Fibroblast of lung (primary cell): ENCODE data around the gene TMEM92. TPM values are rescaled to one million over a fixed set of nuclear protein-coding genes. Genes with fewer than 3 reads are reported as not detected.

ENCODE experiments used
- DNase-seq, 2 donors: peaks; one replicate each; pipeline versions ENCODE4 v3.0.0 to v3.0.0-alpha.2; 2010; ENCODE audit warnings: low read depth in 2 of 2
- H2AFZ ChIP-seq: 2 replicates; pipeline ENCODE4 v1.5.1; 2012; ENCODE audit warnings: low read length, control low read depth, inconsistent platforms
- H3K27ac ChIP-seq: 2 replicates; pipeline ENCODE4 v1.5.1; 2011; ENCODE audit warnings: low read length, control low read depth; ENCODE audit not compliant: insufficient read depth
- H3K27me3 ChIP-seq: 2 replicates; pipeline ENCODE4 v1.5.1; 2011; ENCODE audit warnings: mild to moderate bottlenecking, low read length; ENCODE audit not compliant: control insufficient read depth, insufficient read depth
- H3K36me3 ChIP-seq: 2 replicates; pipeline ENCODE4 v1.5.1; 2011; ENCODE audit warnings: low read length; ENCODE audit not compliant: control insufficient read depth, insufficient read depth
- H3K4me1 ChIP-seq: 2 replicates; pipeline ENCODE4 v1.5.1; 2011; ENCODE audit warnings: low read length; ENCODE audit not compliant: control insufficient read depth, insufficient read depth; ENCODE audit errors: extremely low read depth
- H3K4me2 ChIP-seq: 2 replicates; pipeline ENCODE4 v1.5.1; 2011; ENCODE audit warnings: low read length, control low read depth; ENCODE audit not compliant: insufficient read depth; ENCODE audit errors: extremely low read depth
- H3K4me3 ChIP-seq, 4 experiments: fragments of 200-600 bp in 1 of 4; sonication (generic) in 1 of 4; replicated peaks in 1 of 4; 2 replicates each; pipeline ENCODE4 v1.5.1; 2011 to 2016; ENCODE audit warnings: low read length in 4 of 4, low read depth in 3 of 4, mild to moderate bottlenecking in 3 of 4, control low read depth in 2 of 4, inconsistent platforms in 1 of 4, mixed read lengths in 1 of 4; ENCODE audit not compliant: insufficient read depth in 1 of 4; ENCODE audit errors: control extremely low read depth in 1 of 4
- H3K79me2 ChIP-seq: 2 replicates; pipeline ENCODE4 v1.5.1; 2012; ENCODE audit warnings: mild to moderate bottlenecking, low read length, inconsistent platforms; ENCODE audit not compliant: control insufficient read depth, insufficient read depth
- H3K9ac ChIP-seq: 2 replicates; pipeline ENCODE4 v1.5.1; 2011; ENCODE audit warnings: mild to moderate bottlenecking, low read length, control low read depth; ENCODE audit not compliant: insufficient read depth
- H3K9me3 ChIP-seq: 2 replicates; pipeline ENCODE4 v1.5.1; 2012; ENCODE audit warnings: low read depth, low read length; ENCODE audit not compliant: control insufficient read depth, insufficient read depth
- H4K20me1 ChIP-seq: 2 replicates; pipeline ENCODE4 v1.5.1; 2011; ENCODE audit warnings: low read length; ENCODE audit not compliant: control insufficient read depth, insufficient read depth; ENCODE audit errors: extremely low read depth
- EZH2 ChIP-seq: IDR thresholded peaks from 2 replicates; pipeline ENCODE4 v1.5.1; 2012; ENCODE audit warnings: low read length, control low read depth, mild to moderate bottlenecking; ENCODE audit errors: missing control alignments
- polyA plus RNA-seq, 2 donors: library from polyadenylated mRNA; depleted of rRNA in 1 of 2; stranded (reverse) in 1 of 2; unstranded in 1 of 2; fragments of >200 nt; gene quantifications; 2 replicates each; pipeline ENCODE4 v1.2.1, GENCODE V29; 2011 to 2012; ENCODE audit warnings: missing spikeins in 1 of 2
- total RNA-seq: library from RNA; depleted of rRNA; stranded (reverse); fragments of >200 nt; gene quantifications from 2 replicates; pipeline ENCODE4 v1.2.1, GENCODE V29; 2014
- TF ChIP-seq, protein P1 (sequence below), 2 donors: IDR thresholded peaks in 1 of 2; conservative IDR thresholded peaks in 1 of 2; 1 replicate in 1 of 2; 2 replicates in 1 of 2; pipeline ENCODE4 v1.5.1; 2011 to 2012; ENCODE audit warnings: low read length in 2 of 2, control low read depth in 1 of 2, inconsistent platforms in 1 of 2, low read depth in 1 of 2, mild to moderate bottlenecking in 1 of 2

Gene TMEM92
- total and polyA plus RNA-seq, 2 donors (not counting 1 experiment from before 2014, with no cell fraction given): under 0.01 to 0.05 TPM

DNA sequence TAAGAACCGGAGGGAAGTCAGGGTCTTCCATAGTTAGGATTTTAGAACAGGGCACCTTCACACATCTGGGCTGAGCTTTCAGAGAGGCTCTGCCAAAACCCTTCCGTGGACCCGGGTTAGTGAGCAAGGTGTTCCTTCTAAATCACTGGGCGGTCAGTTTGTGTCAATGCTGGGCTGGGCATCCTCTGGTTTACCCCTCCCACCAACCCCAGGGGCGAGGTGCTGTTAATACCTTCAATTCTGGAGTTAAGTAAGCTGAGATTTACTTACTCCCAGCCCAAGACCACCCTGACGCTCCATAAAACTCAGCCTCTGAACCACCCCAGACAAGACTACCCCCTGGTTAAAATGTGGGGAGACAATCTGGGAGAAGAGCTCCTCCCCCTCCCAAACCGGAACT, 1.0 kb downstream of the TMEM92 start:
- Histone ChIP-seq H3K27me3 (no peaks in the 10 kb centered on the region), H3K4me1 (peaks cover 14% of the 10 kb centered on the region), H3K4me2 (no peak overlapping the region), H3K9me3 (no peaks in the 10 kb centered on the region), H3K27ac (no peak overlapping the region), H4K20me1 (no peaks in the 10 kb centered on the region), H3K9ac (no peak overlapping the region), H3K79me2 (no peaks in the 10 kb centered on the region), H2AFZ (no peak overlapping the region), H3K36me3 (peaks cover 2% of the 10 kb centered on the region), H3K4me3 (no peak overlapping the region)
- TF ChIP-seq, protein P1, sequence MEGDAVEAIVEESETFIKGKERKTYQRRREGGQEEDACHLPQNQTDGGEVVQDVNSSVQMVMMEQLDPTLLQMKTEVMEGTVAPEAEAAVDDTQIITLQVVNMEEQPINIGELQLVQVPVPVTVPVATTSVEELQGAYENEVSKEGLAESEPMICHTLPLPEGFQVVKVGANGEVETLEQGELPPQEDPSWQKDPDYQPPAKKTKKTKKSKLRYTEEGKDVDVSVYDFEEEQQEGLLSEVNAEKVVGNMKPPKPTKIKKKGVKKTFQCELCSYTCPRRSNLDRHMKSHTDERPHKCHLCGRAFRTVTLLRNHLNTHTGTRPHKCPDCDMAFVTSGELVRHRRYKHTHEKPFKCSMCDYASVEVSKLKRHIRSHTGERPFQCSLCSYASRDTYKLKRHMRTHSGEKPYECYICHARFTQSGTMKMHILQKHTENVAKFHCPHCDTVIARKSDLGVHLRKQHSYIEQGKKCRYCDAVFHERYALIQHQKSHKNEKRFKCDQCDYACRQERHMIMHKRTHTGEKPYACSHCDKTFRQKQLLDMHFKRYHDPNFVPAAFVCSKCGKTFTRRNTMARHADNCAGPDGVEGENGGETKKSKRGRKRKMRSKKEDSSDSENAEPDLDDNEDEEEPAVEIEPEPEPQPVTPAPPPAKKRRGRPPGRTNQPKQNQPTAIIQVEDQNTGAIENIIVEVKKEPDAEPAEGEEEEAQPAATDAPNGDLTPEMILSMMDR (conservative IDR thresholded peaks at IDR 0.05 in 1 of 2, IDR thresholded peaks at IDR 0.05 in 1 of 2; ENCODE audit: low read depth in 1 of 2, low read length in 2 of 2): no peak
- TF ChIP-seq EZH2: no peak
- no peak for DNase-seq

DNA sequence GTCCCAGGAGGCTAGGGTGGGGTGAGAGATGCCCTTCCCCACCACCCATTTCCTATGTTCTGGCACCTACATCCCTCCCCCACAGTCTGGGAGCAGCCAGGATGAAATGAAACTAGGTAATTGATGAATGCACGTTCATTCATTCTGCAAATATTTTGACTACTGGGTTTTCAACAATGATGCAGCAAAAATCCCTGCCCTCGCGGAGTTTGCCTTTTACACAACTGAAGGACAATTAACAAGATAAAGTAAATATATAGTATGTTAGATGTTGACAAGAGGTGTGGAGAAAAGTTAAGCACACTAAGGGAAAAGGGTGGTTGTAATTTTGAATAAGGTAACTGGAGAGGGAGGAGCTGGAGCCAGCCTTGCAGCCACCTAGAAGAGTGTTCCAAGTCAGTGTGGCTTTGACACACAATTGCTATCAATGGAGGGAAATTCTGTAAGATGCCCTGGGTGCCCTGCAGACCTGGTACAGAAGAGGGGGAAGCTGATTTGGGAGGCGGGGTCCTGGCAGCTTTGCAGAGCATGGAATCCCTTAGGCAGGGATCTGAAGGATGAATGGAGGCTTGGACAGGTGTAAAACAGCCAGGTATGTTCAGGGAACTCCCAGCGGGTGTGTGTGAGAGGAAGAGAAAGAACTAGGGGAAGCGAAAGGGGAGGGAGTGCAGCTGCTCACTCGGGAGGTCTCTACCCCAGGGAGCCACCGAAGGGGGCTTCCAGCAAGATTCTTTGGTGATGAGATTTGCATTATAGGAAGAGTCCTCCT, 2.5 kb downstream of the TMEM92 start:
- TF ChIP-seq, protein P1 (conservative IDR thresholded peaks at IDR 0.05 in 1 of 2, IDR thresholded peaks at IDR 0.05 in 1 of 2; ENCODE audit: low read depth in 1 of 2, low read length in 2 of 2): no peak
- no peak for TF ChIP-seq EZH2
- H3K79me2 ChIP-seq: no peaks in the 10 kb centered on the region
- no peak for DNase-seq
- no peak overlapping the region for H3K4me2 ChIP-seq
- no peak overlapping the region for H3K9ac ChIP-seq
- H3K9me3 ChIP-seq: no peaks in the 10 kb centered on the region
- H3K27ac ChIP-seq: no peak overlapping the region
- peaks cover 7% of the 10 kb centered on the region for H3K4me1 ChIP-seq
- H3K27me3 ChIP-seq: no peaks in the 10 kb centered on the region
- H3K36me3 ChIP-seq: peaks cover 2% of the 10 kb centered on the region
- H3K4me3 ChIP-seq: no peak overlapping the region
- no peaks in the 10 kb centered on the region for H4K20me1 ChIP-seq
- no peak overlapping the region for H2AFZ ChIP-seq

DNA sequence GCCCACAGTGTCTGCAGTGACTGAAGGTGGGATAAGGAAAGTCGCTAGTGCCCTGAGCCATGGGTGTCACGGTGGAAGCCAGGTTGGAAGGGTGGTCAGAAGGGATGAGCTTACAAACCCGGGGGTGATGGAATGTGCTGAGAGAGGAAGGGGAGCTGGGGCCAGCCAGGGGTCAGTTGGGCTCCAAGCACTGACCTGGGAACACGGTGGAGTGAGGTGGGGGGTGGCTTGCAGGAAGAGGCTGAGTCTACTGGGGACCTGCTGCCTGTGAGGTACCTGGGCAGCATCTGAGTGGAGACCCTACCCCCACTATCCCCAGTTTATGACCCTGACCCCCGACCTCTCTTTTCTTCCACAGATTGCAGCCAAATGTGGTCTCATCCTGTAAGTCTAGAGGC, 3.1 kb downstream of the TMEM92 start:
- Histone ChIP-seq H3K4me2 (no peak overlapping the region), H3K4me3 (no peak overlapping the region), H3K9me3 (no peaks in the 10 kb centered on the region), H3K9ac (no peak overlapping the region), H3K27ac (no peak overlapping the region), H3K4me1 (peaks cover 5% of the 10 kb centered on the region), H3K27me3 (no peaks in the 10 kb centered on the region), H3K36me3 (peaks cover 2% of the 10 kb centered on the region), H3K79me2 (no peaks in the 10 kb centered on the region), H2AFZ (no peak overlapping the region), H4K20me1 (no peaks in the 10 kb centered on the region)
- no peak for TF ChIP-seq EZH2
- TF ChIP-seq, protein P1 (conservative IDR thresholded peaks at IDR 0.05 in 1 of 2, IDR thresholded peaks at IDR 0.05 in 1 of 2; ENCODE audit: low read depth in 1 of 2, low read length in 2 of 2): no peak
- no peak for DNase-seq
